Adrenal gland (tissue), 12 donors: Measurements from ENCODE around the gene EXT2. TPM values are rescaled to one million over a fixed set of nuclear protein-coding genes. Genes with fewer than 3 reads are reported as not detected.

Experiments used
- DNase-seq, 7 donors: peaks; one replicate each; pipeline ENCODE4 v3.0.0-alpha.2; 2019 to 2020
- H3K27ac ChIP-seq, 5 donors: fragments of 200-600 bp; sonication (generic) in 4 of 5; 1 replicate in 3 of 5; 2 replicates in 2 of 5; pipeline versions ENCODE4 v1.5.1 to v1.8.0; 2016 to 2020; ENCODE audit warnings: mild to moderate bottlenecking in 1 of 5
- H3K27me3 ChIP-seq: fragments of 200-600 bp; 2 replicates; pipeline ENCODE4 v1.8.0; 2021
- H3K36me3 ChIP-seq, 2 donors: fragments of 200-600 bp; replicated peaks in 1 of 2; 1 replicate in 1 of 2; 2 replicates in 1 of 2; pipeline versions ENCODE4 v1.5.1 to v1.8.0; 2018 to 2022
- H3K4me1 ChIP-seq, 2 donors: fragments of 200-600 bp; replicated peaks in 1 of 2; 1 replicate in 1 of 2; 2 replicates in 1 of 2; pipeline versions ENCODE4 v1.5.1 to v1.8.0; 2018 to 2021
- H3K4me3 ChIP-seq, 4 donors: fragments of 200-600 bp; sonication (generic) in 3 of 4; one replicate each; pipeline ENCODE4 v1.5.1; 2016 to 2018
- H3K9me3 ChIP-seq, 3 donors: fragments of 200-600 bp; sonication (generic) in 1 of 3; replicated peaks in 1 of 3; 1 replicate in 2 of 3; 2 replicates in 1 of 3; pipeline versions ENCODE4 v1.5.1 to v1.8.0; 2016 to 2021
- CTCF ChIP-seq, 6 experiments: fragments of 450-650 bp in 4 of 6; fragments of 200-600 bp in 2 of 6; sonication (generic) in 1 of 6; IDR thresholded peaks; 1 replicate in 5 of 6; 2 replicates in 1 of 6; pipeline versions ENCODE4 v1.5.1 to v1.8.0; 2016 to 2021; ENCODE audit warnings: antibody characterized with exemption in 6 of 6, mild to moderate bottlenecking in 2 of 6, moderate library complexity in 1 of 6
- POLR2A ChIP-seq, 2 donors: fragments of 450-650 bp; IDR thresholded peaks; one replicate each; pipeline ENCODE4 v1.6.1; 2017; ENCODE audit warnings: antibody characterized with exemption in 2 of 2, mild to moderate bottlenecking in 2 of 2, moderate library complexity in 1 of 2
- WGBS, 4 donors: extraction: QIAGEN DNeasy Blood & Tissue Kit in 2 of 4; methylation state at CpG; one replicate each; pipeline versions ENCODE4 v1.1.5 to v1.1.7; 2013 to 2017; 5-methylcytosine and 5-hydroxymethylcytosine counted together
- intact Hi-C, 2 donors: fragments of 100-400 bp; cut with DNase I; formaldehyde crosslinking; loops; one replicate each; pipeline versions ENCODE4 v1.14.1 to v1.15.0; 2022 to 2023
- polyA plus RNA-seq, 3 donors: library from polyadenylated mRNA; stranded (reverse); fragments of 200-250 nt in 2 of 3; fragments of 350-450 nt in 1 of 3; fragmentation: Illumina TruSeq in 1 of 3; extraction: RNeasy Lipid Tissue Mini Kit (QIAGEN cat#74804) in 1 of 3; gene quantifications; one replicate each; pipeline ENCODE4 v1.2.3, GENCODE V29; 2013 to 2014
- total RNA-seq, 9 donors: library from RNA; depleted of rRNA in 4 of 9; stranded (reverse); fragments of >200 nt in 4 of 9; fragments of 120-200 nt in 1 of 9; fragmentation: NEBNext Ultra II Directional in 1 of 9; extraction: Animal tissue kit (Norgen Biotek cat#: 25700) in 1 of 9; gene quantifications; one replicate each; pipeline versions ENCODE4 v1.1.0 to v1.2.4, GENCODE V29; 2013 to 2023
- donor health status: healthy with polysubstance abuse.
- donor health status: Bipolar disorder and iron deficiency.
- donor health status: DM: yes; HTN: yes; CAD: no.
- donor health status: DM: no; HTN: no; CAD: no.
- donor health status: DM: no; HTN: no; CAD: no.
- donor health status: DM: yes; HTN: yes; CAD: no.

EXT2 gene
- total and polyA plus RNA-seq, 12 donors = 28.7 to 89.3 (median 46.3) TPM

- Histone ChIP-seq H3K27ac (no peak overlapping the region), H3K4me1 (no peaks in the 10 kb centered on the region), H3K36me3 (no peaks in the 10 kb centered on the region), H3K4me3 (no peak overlapping the region), H3K9me3 (no peaks in the 10 kb centered on the region), H3K27me3 (no peaks in the 10 kb centered on the region)
- WGBS, 4 donors = 70 to 100% (median 93%) methylated on average over 3 to 4 of the region's 4 CpGs
- TF ChIP-seq CTCF (IDR thresholded peaks at IDR 0.05) (no peak), POLR2A (IDR thresholded peaks at IDR 0.05) (no peak)
- intact Hi-C loops = no loop called here
- DNase-seq = no peak
Measured at GRCh38 chr11:44226945-44227344, 131.5 kb downstream of the EXT2 start.

- no peaks in the 10 kb centered on the region for H3K9me3 ChIP-seq
- 91 to 94% (median 93%) methylated on average over 6 of the region's 6 CpGs for WGBS, 4 donors
- intact Hi-C loops = no loop called here
- TF ChIP-seq CTCF (IDR thresholded peaks at IDR 0.05) (no peak), POLR2A (IDR thresholded peaks at IDR 0.05) (no peak)
- no peaks in the 10 kb centered on the region for H3K4me1 ChIP-seq
- no peaks in the 10 kb centered on the region for H3K27me3 ChIP-seq
- H3K27ac ChIP-seq = no peak overlapping the region
- H3K36me3 ChIP-seq = no peaks in the 10 kb centered on the region
- H3K4me3 ChIP-seq = no peak overlapping the region
- DNase-seq = no peak
Measured at GRCh38 chr11:44228379-44228778, 132.9 kb downstream of the EXT2 start.

GRCh38 chr11:44229098-44229497 lies 133.6 kb downstream of the EXT2 start:
- Histone ChIP-seq H3K27me3 (no peaks in the 10 kb centered on the region), H3K36me3 (no peaks in the 10 kb centered on the region), H3K9me3 (no peaks in the 10 kb centered on the region), H3K4me3 (no peak overlapping the region), H3K4me1 (no peaks in the 10 kb centered on the region), H3K27ac (no peak overlapping the region)
- no peak for DNase-seq
- WGBS, 4 donors = 83 to 98% (median 93%) methylated on average over 4 of the region's 4 CpGs
- TF ChIP-seq CTCF (IDR thresholded peaks at IDR 0.05) = no peak
- no peak for TF ChIP-seq POLR2A (IDR thresholded peaks at IDR 0.05)
- intact Hi-C loops = no loop called here

GRCh38 chr11:44229624-44230023 lies 134.1 kb downstream of the EXT2 start:
- intact Hi-C loops = no loop called here
- H3K4me1 ChIP-seq = no peaks in the 10 kb centered on the region
- no peak for DNase-seq
- H3K27ac ChIP-seq = no peak overlapping the region
- no peaks in the 10 kb centered on the region for H3K27me3 ChIP-seq
- no peaks in the 10 kb centered on the region for H3K36me3 ChIP-seq
- no peak overlapping the region for H3K4me3 ChIP-seq
- H3K9me3 ChIP-seq = no peaks in the 10 kb centered on the region
- WGBS, 4 donors = 94 to 97% (median 95%) methylated on average over 3 of the region's 3 CpGs
- TF ChIP-seq CTCF (IDR thresholded peaks at IDR 0.05) = no peak
- TF ChIP-seq POLR2A (IDR thresholded peaks at IDR 0.05) = no peak
